HG03280 (cell line): ENCODE results near the gene ST6GALNAC3.
"Not testable (repeated sequence)": the region's sequence is repeated elsewhere in the genome, so short reads cannot be mapped to it uniquely, and the experiment has no call there.

ENCODE experiments used
- ATAC-seq: cut with Tn5 transposase; IDR thresholded peaks from one replicate; pipeline ENCODE4 v1.9.1; 2021; ENCODE audit warnings: mild to moderate bottlenecking, moderate library complexity; ENCODE audit not compliant: unreplicated experiment

ST6GALNAC3 gene

GRCh38 chr1:76611770-76612445 lies 537.4 kb downstream of the ST6GALNAC3 start:
- ATAC-seq: no peak

GRCh38 chr1:76613886-76614285 lies 539.3 kb downstream of the ST6GALNAC3 start:
- no peak for ATAC-seq

- ATAC-seq: no peak
Measured at GRCh38 chr1:76615253-76616035, 540.9 kb downstream of the ST6GALNAC3 start.

GRCh38 chr1:76620371-76620770 lies 545.8 kb downstream of the ST6GALNAC3 start:
- no peak for ATAC-seq

GRCh38 chr1:76622774-76623528 lies 548.4 kb downstream of the ST6GALNAC3 start:
- ATAC-seq: no peak

GRCh38 chr1:76625886-76626678 lies 551.5 kb downstream of the ST6GALNAC3 start:
- no peak for ATAC-seq

- no peak for ATAC-seq
Measured at GRCh38 chr1:76627498-76627897, 553.0 kb downstream of the ST6GALNAC3 start.

- ATAC-seq: no peak
Measured at GRCh38 chr1:76627901-76628300, 553.4 kb downstream of the ST6GALNAC3 start.

- ATAC-seq: no peak
Measured at GRCh38 chr1:76632136-76632535, 557.6 kb downstream of the ST6GALNAC3 start.

- no peak for ATAC-seq
Measured at GRCh38 chr1:76635784-76636183, 561.2 kb downstream of the ST6GALNAC3 start.

- ATAC-seq: no peak
Measured at GRCh38 chr1:76639181-76639580, 564.6 kb downstream of the ST6GALNAC3 start.

GRCh38 chr1:76640092-76640491 lies 565.5 kb downstream of the ST6GALNAC3 start:
- no peak for ATAC-seq

- ATAC-seq: no peak
Measured at GRCh38 chr1:76640723-76641122, 566.2 kb downstream of the ST6GALNAC3 start.

GRCh38 chr1:76644139-76644538 lies 569.6 kb downstream of the ST6GALNAC3 start:
- no peak for ATAC-seq

GRCh38 chr1:76652860-76653259 lies 578.3 kb downstream of the ST6GALNAC3 start:
- ATAC-seq: not testable (repeated sequence)

GRCh38 chr1:76657623-76658022 lies 583.1 kb downstream of the ST6GALNAC3 start:
- no peak for ATAC-seq

GRCh38 chr1:76659171-76659940 lies 584.8 kb downstream of the ST6GALNAC3 start:
- ATAC-seq: no peak

- ATAC-seq: no peak
Measured at GRCh38 chr1:76661531-76661930, 587.0 kb downstream of the ST6GALNAC3 start.

- ATAC-seq: no peak
Measured at GRCh38 chr1:76666499-76666898, 592.0 kb downstream of the ST6GALNAC3 start.

- ATAC-seq: peak; percentile 84
Measured at GRCh38 chr1:76668046-76668445, 593.5 kb downstream of the ST6GALNAC3 start.
